ENCODE data around the gene IL3.

The IL3 gene

DNA sequence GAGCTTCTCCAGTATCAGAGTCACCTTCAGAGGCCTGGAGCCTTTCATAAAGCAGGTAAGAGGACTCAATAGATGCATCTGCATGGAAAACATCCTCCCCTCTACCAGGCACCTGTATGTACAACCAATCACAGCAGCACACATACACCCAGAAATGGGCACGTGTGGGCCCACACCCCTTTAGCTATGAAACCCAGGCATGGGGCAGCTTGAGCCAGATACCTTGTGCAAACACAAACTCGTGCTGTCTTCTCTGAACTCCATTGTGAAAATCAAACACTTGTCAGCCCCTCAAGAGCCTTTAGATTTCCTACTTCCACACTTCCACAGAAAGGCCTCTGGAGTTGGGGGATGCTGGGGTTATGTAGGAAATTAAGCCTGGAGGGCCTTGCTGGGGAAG is 12.1 kb downstream of the IL3 start:
- DNase-seq (ENCODE audit: low read depth), result no peak

- DNase-seq (ENCODE audit: low read depth), result no peak
These were observed 13.0 kb downstream of the IL3 start, which contains the start of gene CSF2 for GRCh38 chr5:132073231-132074013. Gene CSF2, plus strand, starts transcription at chr5:132073789. Its CDS starts 35 bp downstream, at chr5:132073824.

DNA sequence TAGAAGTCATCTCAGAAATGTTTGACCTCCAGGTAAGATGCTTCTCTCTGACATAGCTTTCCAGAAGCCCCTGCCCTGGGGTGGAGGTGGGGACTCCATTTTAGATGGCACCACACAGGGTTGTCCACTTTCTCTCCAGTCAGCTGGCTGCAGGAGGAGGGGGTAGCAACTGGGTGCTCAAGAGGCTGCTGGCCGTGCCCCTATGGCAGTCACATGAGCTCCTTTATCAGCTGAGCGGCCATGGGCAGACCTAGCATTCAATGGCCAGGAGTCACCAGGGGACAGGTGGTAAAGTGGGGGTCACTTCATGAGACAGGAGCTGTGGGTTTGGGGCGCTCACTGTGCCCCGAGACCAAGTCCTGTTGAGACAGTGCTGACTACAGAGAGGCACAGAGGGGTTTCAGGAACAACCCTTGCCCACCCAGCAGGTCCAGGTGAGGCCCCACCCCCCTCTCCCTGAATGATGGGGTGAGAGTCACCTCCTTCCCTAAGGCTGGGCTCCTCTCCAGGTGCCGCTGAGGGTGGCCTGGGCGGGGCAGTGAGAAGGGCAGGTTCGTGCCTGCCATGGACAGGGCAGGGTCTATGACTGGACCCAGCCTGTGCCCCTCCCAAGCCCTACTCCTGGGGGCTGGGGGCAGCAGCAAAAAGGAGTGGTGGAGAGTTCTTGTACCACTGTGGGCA is 13.8 kb downstream of the IL3 start:
- no peak for DNase-seq (ENCODE audit: low read depth)

GRCh38 chr5:132074772-132075718 is 14.6 kb downstream of the IL3 start:
- no peak for DNase-seq (ENCODE audit: low read depth)

GRCh38 chr5:132075719-132076077 is 15.2 kb downstream of the IL3 start:
- no peak for DNase-seq (ENCODE audit: low read depth)

- no peak for DNase-seq (ENCODE audit: low read depth)
These were observed 15.9 kb downstream of the IL3 start for GRCh38 chr5:132076202-132076830.

- DNase-seq (ENCODE audit: low read depth), result no peak
These were observed 16.5 kb downstream of the IL3 start for GRCh38 chr5:132076983-132077382.

- no peak for DNase-seq (ENCODE audit: low read depth)
These were observed 18.6 kb downstream of the IL3 start for GRCh38 chr5:132079081-132079480.

GRCh38 chr5:132079619-132080018 is 19.2 kb downstream of the IL3 start:
- no peak for DNase-seq (ENCODE audit: low read depth)

GRCh38 chr5:132080595-132080994 is 20.1 kb downstream of the IL3 start:
- no peak for DNase-seq (ENCODE audit: low read depth)

DNA sequence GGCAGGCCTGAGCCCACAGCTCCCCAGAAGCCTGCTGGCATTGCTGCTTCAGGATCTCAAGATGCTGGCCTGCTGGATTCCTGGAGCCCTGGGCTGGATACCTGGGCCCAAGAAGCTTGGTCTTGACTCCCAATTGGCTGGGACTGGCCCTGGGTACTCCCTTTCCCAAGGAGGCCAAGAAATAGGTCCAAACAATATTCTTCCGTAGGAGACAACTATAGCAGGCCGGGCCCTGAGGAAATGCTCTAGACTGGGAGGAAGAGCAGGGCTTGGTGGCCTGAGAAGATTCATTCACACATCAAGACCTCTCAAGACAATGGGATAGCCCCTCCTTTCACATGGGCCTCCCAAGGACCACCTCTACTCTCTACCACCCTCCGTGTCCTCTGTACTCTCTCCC is 21.0 kb downstream of the IL3 start:
- DNase-seq (ENCODE audit: low read depth), result no peak

DNA sequence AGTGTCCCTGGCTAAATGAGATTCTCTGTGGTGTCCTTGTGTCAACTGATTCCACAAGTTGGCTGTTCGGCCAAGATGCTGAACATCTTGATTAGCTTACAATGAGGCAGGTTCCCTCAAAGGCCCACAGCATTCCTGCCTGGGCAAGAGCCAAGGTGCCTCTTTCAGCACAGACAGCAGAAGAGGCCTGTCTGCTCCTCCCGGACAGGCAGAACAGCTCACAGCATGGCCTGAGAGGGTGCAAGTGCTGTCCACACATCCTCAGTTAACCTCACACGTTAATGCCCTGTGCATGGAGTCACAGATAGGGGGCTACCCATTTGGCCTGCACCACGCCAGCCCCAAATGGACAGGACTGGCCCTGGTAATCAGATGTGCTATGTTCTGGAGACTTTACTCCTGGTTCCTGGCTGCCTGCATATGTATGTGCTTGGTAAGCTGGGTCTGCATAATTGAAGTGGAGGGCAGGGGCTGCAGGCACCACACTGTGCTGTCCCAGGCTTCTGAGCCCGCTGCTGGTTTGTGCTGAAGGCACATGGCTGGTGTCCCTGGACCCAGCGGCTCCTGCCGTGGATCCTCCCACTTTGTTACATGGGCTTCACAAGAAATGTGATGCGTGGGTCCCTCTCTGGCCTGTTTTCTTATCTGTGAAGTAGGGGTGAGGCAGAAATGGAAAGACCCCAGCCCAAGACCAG is 22.0 kb downstream of the IL3 start:
- DNase-seq (ENCODE audit: low read depth), result no peak

GRCh38 chr5:132083071-132083678 is 22.7 kb downstream of the IL3 start:
- DNase-seq (ENCODE audit: low read depth), result no peak

DNA sequence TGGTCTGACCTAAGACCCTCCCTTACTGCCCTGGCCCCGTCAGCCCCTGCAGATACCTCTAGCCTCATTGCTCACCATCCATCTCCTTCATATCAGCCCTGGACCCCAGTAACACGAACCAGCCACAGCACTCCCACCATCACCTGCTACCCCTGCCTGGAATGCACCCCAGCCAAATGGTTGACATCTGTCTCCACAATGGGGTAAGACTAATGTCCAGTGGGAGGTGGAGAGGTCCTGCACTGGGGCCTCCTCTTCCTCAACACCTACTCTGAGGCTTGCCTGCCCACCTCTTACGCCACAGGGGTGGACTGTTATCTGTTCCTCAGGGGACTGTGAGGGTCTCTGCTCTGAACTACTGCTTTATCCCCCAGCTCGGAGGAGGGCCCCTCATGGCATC is 25.2 kb downstream of the IL3 start:
- no peak for DNase-seq (ENCODE audit: low read depth)

GRCh38 chr5:132086277-132086794 is 25.9 kb downstream of the IL3 start:
- DNase-seq (ENCODE audit: low read depth), result no peak

- no peak for DNase-seq (ENCODE audit: low read depth)
These were observed 26.7 kb downstream of the IL3 start for GRCh38 chr5:132087176-132087575.

DNA sequence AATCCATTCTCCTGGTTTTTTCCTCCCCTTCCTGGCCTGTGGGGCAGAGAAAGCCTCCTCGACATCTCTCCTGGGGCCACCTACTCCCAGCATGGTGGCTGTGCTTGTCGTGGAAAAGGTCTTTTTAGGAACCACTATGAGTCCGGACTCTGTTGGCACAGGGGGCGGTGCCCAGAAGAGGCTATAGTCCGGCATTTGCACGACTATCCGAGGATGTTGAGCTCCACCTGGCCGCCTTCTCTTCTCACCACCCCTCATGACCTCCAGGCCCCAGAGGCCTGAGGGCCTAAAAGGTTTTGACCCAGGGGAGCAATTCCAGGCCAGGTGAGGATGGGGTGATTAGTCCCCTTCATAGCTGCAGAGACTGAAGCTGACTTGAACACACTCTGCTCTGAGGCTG is 27.2 kb downstream of the IL3 start:
- no peak for DNase-seq (ENCODE audit: low read depth)

GRCh38 chr5:132089363-132089762 is 28.9 kb downstream of the IL3 start:
- DNase-seq (ENCODE audit: low read depth), result no peak

- DNase-seq (ENCODE audit: low read depth), result no peak
These were observed 29.7 kb downstream of the IL3 start for GRCh38 chr5:132090107-132090506.

GRCh38 chr5:132093271-132093670 is 32.8 kb downstream of the IL3 start:
- DNase-seq (ENCODE audit: low read depth), result no peak
